Stimulated activated CD4-positive, alpha-beta T cell treated with anti-CD3 and anti-CD28 coated beads, Interleukin-1b, Interleukin-23, amount 100 ng/mL, for 24 hours (primary cell): ENCODE data around the gene FITM1.

Experiments
- DNase-seq, 4 experiments: peaks; one replicate each; pipeline ENCODE4 v3.0.0-alpha.2; 2020; ENCODE audit warnings: low read depth in 4 of 4, low spot score in 1 of 4

FITM1 gene

DNA sequence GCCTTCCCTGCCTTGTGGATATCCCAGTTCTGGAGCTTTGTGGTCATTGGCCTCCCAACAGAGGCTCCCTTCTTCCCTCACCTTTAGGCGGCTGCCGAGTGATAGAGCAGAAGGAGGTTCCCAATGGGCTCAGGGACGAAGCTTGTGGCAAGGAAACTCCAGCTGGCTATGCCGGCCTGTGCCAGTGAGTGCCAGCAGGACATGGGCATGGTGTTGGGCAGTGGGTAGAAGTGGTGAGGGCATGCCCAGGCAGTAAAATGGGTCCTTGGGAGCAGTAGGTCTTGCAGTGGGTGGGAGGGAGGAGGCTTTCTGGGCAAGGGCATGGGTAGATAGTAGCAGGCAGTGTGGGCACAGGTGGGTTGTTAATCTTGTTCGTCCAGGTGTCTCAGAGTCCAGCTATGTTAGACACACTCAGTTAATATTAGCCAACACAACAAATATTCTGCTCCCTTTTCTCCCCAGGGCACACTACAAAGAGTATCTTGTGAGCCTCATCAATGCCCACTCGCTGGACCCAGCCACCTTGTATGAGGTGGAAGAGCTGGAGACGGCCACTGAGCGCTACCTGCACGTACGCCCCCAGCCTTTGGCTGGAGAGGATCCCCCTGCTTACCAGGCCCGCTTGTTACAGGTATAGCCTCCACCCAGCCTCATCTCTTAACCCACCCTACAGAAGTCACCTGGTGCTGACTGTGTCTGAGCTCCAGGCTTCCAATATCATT, 29.5 kb downstream of the FITM1 start:
- no peak for DNase-seq

DNA sequence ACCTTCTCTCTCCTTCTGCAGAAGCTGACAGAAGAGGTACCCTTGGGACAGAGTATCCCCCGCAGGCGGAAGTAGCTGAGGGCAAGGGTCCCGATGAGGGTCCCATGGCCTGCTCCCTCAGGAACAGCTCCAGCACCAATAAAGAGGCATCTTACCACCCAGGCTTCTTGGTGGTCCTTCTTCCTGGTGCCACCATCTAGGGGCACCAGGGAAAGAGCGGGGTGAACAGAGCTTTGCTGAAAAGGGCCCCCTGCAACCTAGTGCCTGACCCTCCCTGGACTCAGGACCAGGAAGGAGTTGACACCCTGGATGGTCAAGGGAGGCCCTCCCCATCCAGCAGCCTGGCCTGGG, 30.0 kb downstream of the FITM1 start:
- DNase-seq, result no peak

GRCh38 chr14:24160850-24161804, 30.7 kb downstream of the FITM1 start, which contains the start of gene IRF9:
IRF9 (plus strand) TSS chr14:24161265; CDS start chr14:24162145, 880 bp downstream.
- DNase-seq, result peak; percentile 96 to 100 (median 98)

DNA sequence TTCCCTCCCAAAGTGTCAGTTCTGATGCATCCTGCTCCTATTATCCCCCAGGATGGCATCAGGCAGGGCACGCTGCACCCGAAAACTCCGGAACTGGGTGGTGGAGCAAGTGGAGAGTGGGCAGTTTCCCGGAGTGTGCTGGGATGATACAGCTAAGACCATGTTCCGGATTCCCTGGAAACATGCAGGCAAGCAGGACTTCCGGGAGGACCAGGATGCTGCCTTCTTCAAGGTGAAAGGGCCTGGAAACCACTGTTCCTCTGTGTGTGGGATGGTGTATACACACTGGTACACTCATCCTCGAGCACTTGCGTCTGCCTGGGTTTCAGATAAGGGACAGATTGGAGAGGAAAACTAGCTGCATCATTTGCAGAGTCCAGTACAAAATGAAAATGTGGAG, 31.6 kb downstream of the FITM1 start:
- DNase-seq, result no peak

GRCh38 chr14:24164518-24164991, 34.1 kb downstream of the FITM1 start:
- DNase-seq, result no peak

- no peak for DNase-seq
Measured at GRCh38 chr14:24165785-24166184, 35.3 kb downstream of the FITM1 start.

GRCh38 chr14:24167469-24168114, 37.1 kb downstream of the FITM1 start:
- no peak for DNase-seq

DNA sequence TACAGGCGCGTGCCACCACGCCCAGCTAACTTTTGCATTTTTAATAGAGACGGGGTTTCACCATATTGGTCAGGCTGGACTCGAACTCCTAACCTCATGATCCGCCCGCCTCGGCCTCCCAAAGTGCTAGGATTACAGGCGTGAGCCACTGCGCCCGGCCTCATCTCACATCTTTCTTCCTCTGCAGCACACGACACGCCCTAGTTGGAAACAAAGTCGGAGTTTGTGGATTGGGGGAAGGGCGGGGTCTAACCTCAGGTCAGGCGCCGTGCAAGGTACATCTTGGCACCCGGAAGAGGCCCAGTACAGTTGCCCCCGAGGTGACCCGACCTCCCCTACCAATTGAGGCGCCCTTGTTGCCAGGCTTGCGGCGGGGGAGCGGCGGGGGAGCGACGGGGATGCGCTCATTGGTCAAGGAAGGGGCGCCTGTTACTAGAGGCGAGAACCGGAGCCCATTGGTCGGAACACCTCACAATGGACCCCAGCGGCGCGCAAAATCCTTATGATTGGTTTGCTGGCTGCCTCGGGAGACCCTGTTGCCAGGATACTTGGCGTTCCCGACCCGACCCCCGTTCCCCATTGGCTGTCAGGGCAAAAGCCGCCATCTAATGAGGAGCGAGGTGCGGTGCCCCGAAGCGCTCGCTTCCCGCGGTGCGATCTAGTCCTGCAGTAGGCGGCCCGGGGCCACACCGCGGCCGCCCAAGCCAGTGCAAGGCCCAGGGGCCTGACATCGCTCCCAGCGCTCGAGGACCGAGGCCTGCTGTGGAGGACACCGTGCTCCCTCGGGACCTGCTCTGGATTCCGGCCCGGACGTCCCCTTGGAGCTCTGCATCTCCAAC, 41.2 kb downstream of the FITM1 start, which contains the start of gene REC8:
REC8 (plus strand) TSS at position 659 of the 839 bp plus-strand sequence. CDS start 473 bp downstream, outside the sequence.
- DNase-seq, result peak in 2 of 4 experiments; percentile 37 to 58

- no peak for DNase-seq
Measured at GRCh38 chr14:24172261-24172860, 41.9 kb downstream of the FITM1 start.

DNA sequence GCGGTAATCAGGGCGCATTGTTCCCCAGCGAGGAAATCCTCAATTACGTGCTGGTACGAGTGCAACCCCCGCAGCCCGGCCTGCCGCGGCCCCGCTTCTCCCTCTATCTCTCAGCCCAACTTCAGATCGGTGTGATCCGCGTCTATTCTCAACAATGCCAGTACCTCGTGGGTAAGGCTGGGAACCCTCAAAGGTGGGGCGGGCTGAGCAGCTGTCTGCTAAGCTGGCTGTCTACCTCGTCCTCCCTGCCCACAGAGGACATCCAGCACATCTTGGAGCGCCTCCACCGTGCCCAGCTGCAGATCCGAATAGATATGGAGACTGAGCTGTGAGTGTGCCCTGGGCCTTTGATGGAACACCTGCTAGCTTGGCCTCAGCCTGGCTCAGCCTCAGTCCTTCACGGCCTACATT, 42.4 kb downstream of the FITM1 start:
- DNase-seq, result no peak

DNA sequence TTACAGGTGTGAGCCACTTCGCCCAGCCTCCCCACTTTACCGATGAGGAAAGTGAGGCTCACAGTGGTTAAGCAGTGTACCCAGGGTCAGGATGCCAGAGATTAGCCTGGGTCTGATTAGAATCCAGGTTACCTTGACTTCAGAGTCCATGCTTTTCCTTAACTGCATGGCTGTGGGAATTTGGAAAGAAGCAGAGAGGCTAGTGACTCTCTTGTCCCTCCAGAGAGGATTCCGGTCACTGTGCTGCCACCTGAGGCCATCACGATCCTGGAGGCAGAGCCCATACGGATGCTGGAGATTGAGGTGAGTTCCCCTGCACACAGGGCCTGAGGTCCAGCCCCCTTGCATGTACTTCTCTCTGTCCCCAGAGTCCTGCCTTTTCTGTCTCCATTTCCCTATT, 46.1 kb downstream of the FITM1 start:
- no peak for DNase-seq

DNA sequence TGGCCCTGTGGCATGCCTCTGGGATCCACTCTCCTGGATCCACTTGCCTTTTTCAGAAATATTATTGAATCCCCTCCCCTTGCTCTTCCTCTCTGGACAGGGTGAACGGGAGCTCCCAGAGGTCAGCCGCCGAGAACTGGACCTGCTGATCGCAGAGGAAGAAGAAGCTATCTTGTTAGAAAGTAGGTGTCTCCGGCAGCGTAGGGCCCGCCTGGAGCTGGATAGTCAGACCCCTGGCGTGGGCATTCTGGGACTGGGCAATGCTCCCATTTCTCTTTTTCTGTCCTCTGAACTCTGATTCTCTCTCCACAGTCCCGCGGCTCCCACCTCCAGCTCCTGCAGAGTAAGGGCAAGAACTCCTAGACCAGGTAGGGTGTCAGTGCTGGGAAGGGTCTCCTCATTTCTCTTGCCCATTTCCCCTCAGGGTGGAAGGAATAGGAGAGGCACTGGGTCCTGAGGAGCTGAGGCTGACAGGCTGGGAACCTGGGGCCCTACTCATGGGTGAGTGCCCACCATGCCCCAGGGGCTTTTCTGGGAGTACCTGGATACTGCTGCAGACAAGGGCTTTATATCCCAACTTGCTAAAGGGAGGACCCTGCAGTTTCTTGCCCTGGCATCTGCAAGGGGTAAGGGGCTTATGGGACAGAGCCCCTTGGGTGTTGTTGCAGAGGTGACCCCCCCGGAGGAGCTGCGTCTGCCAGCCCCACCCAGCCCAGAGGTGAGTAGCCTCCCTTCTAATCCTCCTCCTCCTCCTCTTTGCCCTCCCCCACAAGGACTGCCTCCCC, 46.8 kb downstream of the FITM1 start:
- DNase-seq, result no peak

DNA sequence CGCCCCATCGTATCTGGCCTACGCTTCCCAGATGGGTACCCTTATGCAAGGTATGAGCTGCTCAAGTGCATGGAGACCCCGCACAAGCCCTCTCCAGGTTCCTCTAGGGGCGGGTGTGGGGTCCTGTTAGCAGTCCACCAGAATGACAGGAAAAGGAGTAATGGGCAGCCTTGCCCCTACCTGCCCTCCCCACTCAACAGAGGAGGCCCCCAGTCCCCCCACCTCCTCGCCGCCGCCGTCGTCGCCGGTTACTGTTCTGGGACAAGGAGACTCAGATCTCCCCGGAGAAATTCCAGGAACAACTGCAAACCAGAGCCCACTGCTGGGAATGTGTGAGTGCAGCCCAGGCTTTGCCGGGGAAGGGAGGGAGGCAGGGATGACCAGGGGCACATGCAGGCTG, 47.4 kb downstream of the FITM1 start:
- no peak for DNase-seq

DNA sequence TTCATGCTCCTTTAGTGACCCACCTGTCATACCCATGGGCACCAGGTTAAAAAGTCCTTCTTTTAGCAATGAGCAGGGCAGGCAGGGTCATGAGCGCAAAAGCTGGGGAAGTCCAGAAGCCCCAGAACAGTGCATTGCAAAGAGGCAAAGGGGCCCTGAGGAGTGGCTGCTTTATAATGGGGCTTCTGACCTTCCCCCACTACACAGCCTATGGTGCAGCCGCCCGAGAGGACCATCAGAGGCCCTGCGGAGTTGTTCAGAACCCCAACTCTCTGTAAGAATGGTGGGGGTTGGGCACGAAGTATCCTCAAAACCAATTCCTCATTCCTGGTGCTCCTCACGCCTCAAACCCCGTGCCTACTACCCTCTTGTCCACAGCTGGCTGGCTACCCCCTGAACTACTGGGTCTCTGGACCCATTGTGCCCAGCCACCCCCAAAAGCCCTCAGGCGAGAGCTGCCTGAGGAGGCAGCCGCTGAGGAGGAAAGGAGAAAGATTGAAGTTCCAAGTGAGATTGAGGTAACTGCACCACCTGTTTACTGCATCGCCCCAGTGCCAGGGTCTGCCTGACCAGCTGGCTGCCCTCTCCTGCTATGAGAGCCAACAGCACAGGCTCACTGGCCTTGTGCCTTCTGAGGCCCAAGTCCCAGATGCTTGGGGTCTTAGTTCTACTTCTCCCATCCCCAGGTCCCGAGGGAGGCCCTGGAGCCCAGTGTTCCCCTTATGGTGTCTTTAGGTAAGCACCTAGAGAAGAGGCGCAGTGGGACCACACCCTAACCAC, 48.1 kb downstream of the FITM1 start:
- no peak for DNase-seq

DNA sequence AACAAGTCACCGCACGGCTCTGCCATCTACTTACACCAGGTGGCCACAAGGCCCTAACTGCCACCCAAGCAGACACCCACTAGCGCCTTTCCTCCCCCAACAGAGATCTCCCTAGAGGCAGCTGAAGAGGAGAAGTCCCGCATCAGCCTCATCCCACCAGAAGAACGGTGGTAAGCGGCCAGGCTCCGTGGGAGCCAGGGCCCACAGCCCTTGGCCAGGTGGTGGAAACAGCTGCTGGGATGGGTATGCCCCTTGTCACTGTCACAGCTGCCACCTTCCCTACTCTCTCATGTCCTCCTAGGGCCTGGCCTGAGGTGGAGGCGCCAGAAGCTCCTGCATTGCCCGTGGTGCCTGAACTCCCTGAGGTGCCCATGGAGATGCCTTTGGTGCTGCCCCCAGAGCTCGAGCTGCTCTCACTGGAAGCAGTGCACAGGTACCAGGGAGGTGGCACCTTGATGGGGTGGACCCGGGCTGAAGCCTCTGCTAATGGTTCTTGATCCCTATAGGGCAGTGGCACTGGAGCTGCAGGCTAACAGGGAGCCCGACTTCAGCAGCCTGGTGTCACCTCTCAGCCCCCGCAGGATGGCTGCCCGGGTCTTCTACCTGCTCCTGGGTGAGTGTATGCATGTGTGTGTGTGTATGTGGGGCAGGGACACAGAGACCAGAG, 49.0 kb downstream of the FITM1 start:
- DNase-seq, result no peak

DNA sequence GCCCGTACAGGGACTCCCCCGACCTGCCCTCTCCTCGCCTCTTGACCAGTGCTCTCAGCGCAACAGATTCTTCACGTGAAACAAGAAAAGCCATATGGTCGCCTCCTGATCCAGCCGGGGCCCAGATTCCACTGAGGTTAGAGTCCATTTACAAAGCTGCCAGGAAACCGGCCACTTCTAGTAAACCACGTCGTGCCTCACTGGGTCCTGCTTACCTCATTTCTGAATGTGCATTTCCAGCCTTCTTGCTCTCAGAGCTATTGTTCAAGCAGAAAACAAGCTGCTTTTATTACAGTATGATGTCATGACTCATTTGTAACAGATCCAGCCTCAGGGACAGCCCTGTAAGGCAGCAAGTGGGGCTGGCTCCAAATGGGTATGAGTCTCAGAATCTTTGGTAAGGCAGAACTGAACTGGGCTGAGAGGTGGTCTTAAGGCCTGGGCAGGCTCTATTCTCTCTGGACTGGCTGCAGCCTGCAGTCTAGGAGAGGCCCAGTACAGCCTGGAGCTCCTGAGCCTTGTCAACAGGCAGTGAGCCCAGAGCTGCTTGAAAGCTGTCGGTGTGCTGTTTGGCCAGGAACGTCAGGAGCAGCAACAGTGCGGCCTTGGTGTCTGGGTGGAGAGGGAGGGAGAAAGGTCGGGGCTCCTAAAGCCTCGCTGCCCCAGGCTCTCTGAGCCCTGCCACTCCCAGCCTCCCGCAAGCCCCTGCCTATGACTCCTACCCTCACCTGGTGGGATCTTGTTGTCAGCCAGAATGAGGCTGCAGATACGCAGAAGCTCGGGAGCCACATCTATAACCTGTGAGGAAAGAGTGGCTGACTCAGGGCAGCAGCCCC, 49.7 kb downstream of the FITM1 start:
- no peak for DNase-seq
